ENCODE measurements around the gene VSTM5.

GRCh38 chr11:93772123-93772522, 78.3 kb downstream of the VSTM5 start:
- no peak for TF ChIP-seq CTCF (IDR thresholded peaks at IDR 0.05)
- no peak for TF ChIP-seq POLR2A (IDR thresholded peaks at IDR 0.05)
- no peak for TF ChIP-seq POLR2AphosphoS5 (IDR thresholded peaks at IDR 0.05)
